Measurements from ENCODE around the gene RPS15.

DNA sequence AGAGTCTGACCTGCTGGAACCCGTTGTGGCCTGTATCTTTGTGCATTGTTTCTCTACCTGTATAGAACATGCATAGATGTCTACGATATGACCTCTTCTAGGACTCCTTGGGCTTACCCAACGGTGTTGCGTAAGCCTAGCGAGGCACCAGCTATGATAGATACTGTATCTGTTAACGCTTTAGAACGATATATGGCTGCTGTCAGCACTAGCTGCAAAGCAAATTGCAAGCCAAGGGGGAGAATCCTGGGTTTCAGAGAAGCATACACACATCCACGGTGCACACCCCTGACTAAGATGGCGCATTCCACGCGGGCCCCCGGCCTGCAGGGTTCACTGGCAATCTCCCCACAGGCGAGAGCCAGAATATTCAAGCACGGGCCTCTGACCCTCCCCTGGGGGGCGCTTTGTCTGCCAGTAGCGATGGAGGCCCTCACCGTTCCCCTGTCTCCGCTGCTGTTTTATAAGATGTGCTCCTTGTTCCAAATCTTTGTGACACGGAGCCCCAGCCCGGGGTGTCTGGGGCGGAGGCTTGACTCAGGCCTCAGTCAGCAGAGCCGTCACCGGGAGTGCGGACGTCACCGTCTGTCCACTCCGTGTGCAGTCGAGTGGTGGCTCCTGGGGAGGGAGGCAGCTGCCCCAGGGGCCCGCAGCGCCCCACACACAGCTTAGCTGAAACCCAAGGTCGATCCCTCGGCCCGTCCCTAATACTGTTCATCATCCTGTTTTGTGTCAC lies 12.9 kb upstream of the RPS15 start:
- no peak for TF ChIP-seq EZH2 (IDR thresholded peaks at IDR 0.05; ENCODE audit: borderline replicate concordance, low read depth, low read length)
- TF ChIP-seq MAFF (IDR thresholded peaks at IDR 0.05; ENCODE audit: low read length) = no peak
- no peak for TF ChIP-seq POLR2AphosphoS5 (IDR thresholded peaks at IDR 0.05; ENCODE audit: control insufficient read depth, insufficient read depth, low read depth, low read length)
- TF ChIP-seq, protein P1, sequence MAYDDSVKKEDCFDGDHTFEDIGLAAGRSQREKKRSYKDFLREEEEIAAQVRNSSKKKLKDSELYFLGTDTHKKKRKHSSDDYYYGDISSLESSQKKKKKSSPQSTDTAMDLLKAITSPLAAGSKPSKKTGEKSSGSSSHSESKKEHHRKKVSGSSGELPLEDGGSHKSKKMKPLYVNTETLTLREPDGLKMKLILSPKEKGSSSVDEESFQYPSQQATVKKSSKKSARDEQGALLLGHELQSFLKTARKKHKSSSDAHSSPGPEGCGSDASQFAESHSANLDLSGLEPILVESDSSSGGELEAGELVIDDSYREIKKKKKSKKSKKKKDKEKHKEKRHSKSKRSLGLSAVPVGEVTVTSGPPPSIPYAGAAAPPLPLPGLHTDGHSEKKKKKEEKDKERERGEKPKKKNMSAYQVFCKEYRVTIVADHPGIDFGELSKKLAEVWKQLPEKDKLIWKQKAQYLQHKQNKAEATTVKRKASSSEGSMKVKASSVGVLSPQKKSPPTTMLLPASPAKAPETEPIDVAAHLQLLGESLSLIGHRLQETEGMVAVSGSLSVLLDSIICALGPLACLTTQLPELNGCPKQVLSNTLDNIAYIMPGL (CRISPR knock-in tag; IDR thresholded peaks at IDR 0.05) = no peak
- TF ChIP-seq ZNF561 (CRISPR knock-in tag; conservative IDR thresholded peaks at IDR 0.05) = no peak
- TF ChIP-seq SMC3 (conservative IDR thresholded peaks at IDR 0.05; ENCODE audit: insufficient read depth, low read depth, low read length) = no peak
- TF ChIP-seq HDAC1 (IDR thresholded peaks at IDR 0.05) = no peak
- TF ChIP-seq ZNF354B (CRISPR knock-in tag; IDR thresholded peaks at IDR 0.05) = no peak

All from K562 (cell line).